Measurements from ENCODE around the gene CHST15. TPM values are rescaled to one million over a fixed set of nuclear protein-coding genes. Genes with fewer than 3 reads are reported as not detected.
"Not testable (repeated sequence)": the region's sequence is repeated elsewhere in the genome, so short reads cannot be mapped to it uniquely, and the experiment has no call there.

The CHST15 gene
- total RNA-seq, 1 experiment from 2014 or later = 26.7 TPM

DNA sequence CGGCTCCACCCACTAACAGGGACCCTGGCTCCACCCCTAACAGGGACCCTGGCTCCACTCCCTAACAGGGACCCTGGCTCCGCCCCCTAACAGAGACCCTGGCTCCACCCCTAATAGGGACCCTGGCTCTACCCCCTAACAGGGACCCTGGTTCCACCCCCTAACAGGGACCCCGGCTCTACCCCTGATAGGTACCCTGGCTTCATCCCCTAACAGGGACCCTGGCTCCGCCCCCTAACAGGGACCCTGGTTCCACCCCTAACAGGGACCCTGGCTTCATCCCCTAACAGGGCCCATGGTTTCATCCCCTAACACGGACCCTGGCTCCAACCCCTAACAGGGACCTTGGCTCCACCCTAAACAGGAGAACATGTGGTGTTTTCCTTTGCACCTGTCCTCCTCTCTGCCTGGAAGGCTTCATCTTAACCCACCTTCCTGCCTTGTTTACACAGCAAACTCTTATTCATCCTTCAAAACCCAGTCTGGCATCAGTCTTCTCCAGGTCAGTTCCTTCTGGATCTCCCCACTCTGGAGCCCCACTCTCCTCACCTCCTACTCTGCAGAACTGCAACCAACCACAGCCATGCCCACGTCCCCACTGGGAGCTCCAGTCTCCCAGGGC, 58.0 kb downstream of the CHST15 start:
- Histone ChIP-seq H3K27me3 (replicated peaks; ENCODE audit: control insufficient read depth, insufficient read depth, low read length) (no peaks in the 10 kb centered on the region), H3K4me3 (ENCODE audit: low read depth, low read length) (no peak overlapping the region), H3K9me3 (no peaks in the 10 kb centered on the region), H3K4me1 (peaks cover 4% of the 10 kb centered on the region; the same call in 1 of the 2 replicates), H3K36me3 (ENCODE audit: control insufficient read depth, insufficient read depth, low read length) (no peaks in the 10 kb centered on the region)
- POLR2A ChIA-PET = no interaction called here
- no peak overlapping the region for H3K4me3 Mint-ChIP-seq (ENCODE audit: unreplicated experiment)
- no peaks in the 10 kb centered on the region for H3K27me3 Mint-ChIP-seq (ENCODE audit: insufficient read depth, unreplicated experiment)
- DNase-seq = no peak
- peaks cover 7% of the 10 kb centered on the region for H3K4me1 Mint-ChIP-seq (ENCODE audit: low read depth, unreplicated experiment)
- CTCF ChIA-PET = interaction anchor here (1.0 kb wide), 1 partner anchor 13 kb away, joined by 3 read pairs; no protein-coding TSS in a partner anchor
- no peaks in the 10 kb centered on the region for H3K9me3 Mint-ChIP-seq (ENCODE audit: unreplicated experiment)
- intact Hi-C loops (cut with micrococcal nuclease; ENCODE audit: unreplicated experiment) = no loop called here
- no TSS peak for BruUV-seq (replicated peaks)
- no peak overlapping the region for H3K27ac Mint-ChIP-seq (ENCODE audit: unreplicated experiment)
- TF ChIP-seq CTCF (IDR thresholded peaks at IDR 0.05; ENCODE audit: insufficient read depth in 1 of 2, low read depth in 1 of 2, low read length in 1 of 2, severe bottlenecking in 1 of 2, unreplicated experiment in 1 of 2) = no peak
- H3K36me3 Mint-ChIP-seq (ENCODE audit: insufficient read depth, unreplicated experiment) = peaks cover under 1% of the 10 kb centered on the region

DNA sequence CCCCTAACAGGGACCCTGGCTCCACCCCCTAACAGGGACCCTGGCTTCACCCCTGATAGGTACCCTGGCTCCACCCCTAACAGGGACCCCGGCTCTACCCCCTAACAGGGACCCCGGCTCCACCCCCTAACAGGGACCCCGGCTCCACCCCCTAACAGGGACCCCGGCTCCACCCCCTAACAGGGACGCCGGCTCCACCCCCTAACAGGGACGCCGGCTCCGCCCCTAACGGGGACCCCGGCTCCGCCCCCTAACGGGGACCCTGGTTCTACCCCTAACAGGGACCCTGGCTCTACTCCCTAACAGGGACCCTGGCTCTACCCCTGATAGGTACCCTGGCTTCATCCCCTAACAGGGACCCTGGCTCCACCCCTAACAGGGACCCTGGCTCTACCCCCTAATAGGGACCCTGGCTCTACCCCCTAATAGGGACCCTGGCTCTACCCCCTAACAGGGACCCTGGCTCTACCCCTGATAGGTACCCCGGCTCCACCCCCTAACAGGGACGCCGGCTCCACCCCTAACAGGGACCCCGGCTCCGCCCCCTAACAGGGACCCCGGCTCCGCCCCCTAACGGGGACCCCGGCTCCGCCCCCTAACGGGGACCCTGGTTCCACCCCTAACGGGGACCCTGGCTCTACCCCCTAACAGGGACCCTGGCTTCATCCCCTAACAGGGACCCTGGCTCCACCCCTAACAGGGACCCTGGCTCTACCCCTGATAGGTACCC, 58.7 kb downstream of the CHST15 start:
- intact Hi-C loops (cut with micrococcal nuclease; ENCODE audit: unreplicated experiment); H3K4me3 Mint-ChIP-seq (ENCODE audit: unreplicated experiment); H3K36me3 ChIP-seq (ENCODE audit: control insufficient read depth, insufficient read depth, low read length); BruUV-seq (replicated peaks); H3K36me3 Mint-ChIP-seq (ENCODE audit: insufficient read depth, unreplicated experiment); H3K27me3 ChIP-seq (replicated peaks; ENCODE audit: control insufficient read depth, insufficient read depth, low read length); CTCF ChIA-PET; H3K27ac Mint-ChIP-seq (ENCODE audit: unreplicated experiment); H3K4me1 Mint-ChIP-seq (ENCODE audit: low read depth, unreplicated experiment); H3K9me3 Mint-ChIP-seq (ENCODE audit: unreplicated experiment); DNase-seq; H3K27me3 Mint-ChIP-seq (ENCODE audit: insufficient read depth, unreplicated experiment); H3K4me3 ChIP-seq (ENCODE audit: low read depth, low read length); H3K4me1 ChIP-seq; H3K9me3 ChIP-seq; POLR2A ChIA-PET: not testable (repeated sequence)

DNA sequence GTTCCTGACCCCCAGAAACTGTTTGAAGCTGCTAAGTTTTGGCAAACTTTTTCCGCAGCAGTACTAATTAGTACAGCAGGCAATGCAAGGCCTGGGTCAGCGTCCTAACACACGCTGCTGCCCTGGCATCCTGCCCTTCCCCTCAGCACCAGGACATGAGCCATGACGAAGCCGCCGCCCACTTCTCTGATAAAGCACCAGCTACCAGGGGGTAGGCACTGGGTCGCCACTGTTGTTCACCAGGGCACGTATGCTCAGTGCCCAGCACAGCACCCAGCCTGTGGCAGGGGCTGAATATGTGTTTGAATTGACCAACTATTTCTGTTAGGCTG, 59.5 kb downstream of the CHST15 start:
- no peak for DNase-seq
- ChIA-PET CTCF (no interaction called here), POLR2A (no interaction called here)
- no TSS peak for BruUV-seq (replicated peaks)
- intact Hi-C loops (cut with micrococcal nuclease; ENCODE audit: unreplicated experiment) = no loop called here
- no peak for TF ChIP-seq CTCF (IDR thresholded peaks at IDR 0.05; ENCODE audit: insufficient read depth in 1 of 2, low read depth in 1 of 2, low read length in 1 of 2, severe bottlenecking in 1 of 2, unreplicated experiment in 1 of 2)
- Histone ChIP-seq H3K9me3 (no peaks in the 10 kb centered on the region), H3K27me3 (replicated peaks; ENCODE audit: control insufficient read depth, insufficient read depth, low read length) (no peaks in the 10 kb centered on the region), H3K4me3 (ENCODE audit: low read depth, low read length) (no peak overlapping the region), H3K4me1 (peaks cover 4% of the 10 kb centered on the region; the same call in 1 of the 2 replicates), H3K36me3 (ENCODE audit: control insufficient read depth, insufficient read depth, low read length) (no peaks in the 10 kb centered on the region)
- Mint-ChIP-seq H3K9me3 (ENCODE audit: unreplicated experiment) (no peaks in the 10 kb centered on the region), H3K27me3 (ENCODE audit: insufficient read depth, unreplicated experiment) (no peaks in the 10 kb centered on the region), H3K27ac (ENCODE audit: unreplicated experiment) (no peak overlapping the region), H3K36me3 (ENCODE audit: insufficient read depth, unreplicated experiment) (peaks cover 4% of the 10 kb centered on the region), H3K4me3 (ENCODE audit: unreplicated experiment) (no peak overlapping the region), H3K4me1 (ENCODE audit: low read depth, unreplicated experiment) (peaks cover 7% of the 10 kb centered on the region)

Data from Caco-2 (cell line).